BLaER1 treated with 17β-estradiol and CSF1 and Interleukin-3, amounts not matched to agents 10 nM and 100 nM (cell line): ENCODE data around the gene CIBAR2.

ENCODE experiments used
- H3K27ac ChIP-seq, 11 experiments: shearing (Covaris generic); formaldehyde crosslinking; 2 replicates each; pipeline ENCODE4 v1.8.1; 2022
- H3K27me3 ChIP-seq, 11 experiments: shearing (Covaris generic); formaldehyde crosslinking; 2 replicates each; pipeline ENCODE4 v1.8.1; 2022
- H3K36me3 ChIP-seq, 11 experiments: shearing (Covaris generic); formaldehyde crosslinking; 2 replicates each; pipeline ENCODE4 v1.8.1; 2022
- H3K4me1 ChIP-seq, 10 experiments: shearing (Covaris generic); formaldehyde crosslinking; 2 replicates each; pipeline ENCODE4 v1.8.1; 2022
- H3K4me2 ChIP-seq, 11 experiments: shearing (Covaris generic); formaldehyde crosslinking; 2 replicates each; pipeline ENCODE4 v1.8.1; 2022
- H3K4me3 ChIP-seq, 10 experiments: shearing (Covaris generic); formaldehyde crosslinking; 2 replicates each; pipeline ENCODE4 v1.8.1; 2022
- H3K9ac ChIP-seq, 11 experiments: shearing (Covaris generic); formaldehyde crosslinking; 2 replicates each; pipeline ENCODE4 v1.8.1; 2022
- H3K9me3 ChIP-seq, 11 experiments: shearing (Covaris generic); formaldehyde crosslinking; replicated peaks in 1 of 11; 2 replicates each; pipeline ENCODE4 v1.8.1; 2022
- H4K20me1 ChIP-seq, 11 experiments: shearing (Covaris generic); formaldehyde crosslinking; 2 replicates each; pipeline ENCODE4 v1.8.1; 2022
- Cebpa-rat ChIP-seq, 11 experiments: shearing (Covaris generic); IDR thresholded peaks; 2 replicates each; pipeline ENCODE4 v1.8.1; 2022

The CIBAR2 gene

DNA sequence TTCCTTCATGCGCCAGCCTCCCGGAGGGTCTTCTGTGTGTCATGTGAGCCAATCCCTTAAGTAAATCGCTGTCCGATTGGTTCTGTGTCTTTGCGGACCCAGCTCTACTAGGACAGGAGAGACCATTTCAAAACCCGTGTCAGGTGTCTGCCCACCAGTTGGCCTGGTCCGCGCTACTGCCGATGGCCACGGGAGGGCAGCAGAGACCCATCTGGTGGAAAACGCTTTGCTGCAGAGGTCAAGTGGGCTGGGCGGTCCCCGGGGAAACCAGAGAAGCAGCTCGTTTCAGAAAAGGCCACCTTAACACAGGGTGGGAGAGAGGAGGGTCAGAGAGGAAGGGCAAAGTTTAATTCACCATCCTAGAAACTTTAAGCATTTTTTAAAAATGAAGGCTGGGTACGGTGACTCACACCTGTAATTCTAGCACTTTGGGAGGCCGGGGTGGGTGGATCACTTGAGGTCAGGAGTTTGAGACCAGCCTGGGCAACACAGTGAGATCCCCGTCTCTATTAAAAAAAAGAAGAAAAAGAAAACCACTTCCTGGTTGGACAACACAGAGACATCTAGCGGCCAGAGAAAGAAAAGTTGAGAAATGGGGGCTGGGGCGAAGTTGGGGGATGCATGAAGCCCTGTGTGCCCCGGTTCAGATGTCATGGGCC is 2.8 kb upstream of the CIBAR2 start:
- Histone ChIP-seq H3K4me2 (peak overlapping the region; percentile 36 to 74 (median 52); a peak in 20 of 22 replicates), H3K4me3 (no peak overlapping the region), H3K27ac (peak overlapping the region; percentile 56 to 78 (median 65); a peak in 17 of 22 replicates), H3K9ac (peak overlapping the region in 9 of 11 experiments; percentile 12 to 64 (median 50); a peak in 9 of 22 replicates), H4K20me1 (no peaks in the 10 kb centered on the region), H3K4me1 (peaks cover 10 to 44% (median 34%) of the 10 kb centered on the region in 10 experiments), H3K9me3 (peaks cover 0 to 9% (median 0%) of the 10 kb centered on the region in 11 experiments; a peak in 3 of 22 replicates), H3K36me3 (no peaks in the 10 kb centered on the region), H3K27me3 (no peaks in the 10 kb centered on the region)
- TF ChIP-seq Cebpa-rat (IDR thresholded peaks at IDR 0.05): no peak

DNA sequence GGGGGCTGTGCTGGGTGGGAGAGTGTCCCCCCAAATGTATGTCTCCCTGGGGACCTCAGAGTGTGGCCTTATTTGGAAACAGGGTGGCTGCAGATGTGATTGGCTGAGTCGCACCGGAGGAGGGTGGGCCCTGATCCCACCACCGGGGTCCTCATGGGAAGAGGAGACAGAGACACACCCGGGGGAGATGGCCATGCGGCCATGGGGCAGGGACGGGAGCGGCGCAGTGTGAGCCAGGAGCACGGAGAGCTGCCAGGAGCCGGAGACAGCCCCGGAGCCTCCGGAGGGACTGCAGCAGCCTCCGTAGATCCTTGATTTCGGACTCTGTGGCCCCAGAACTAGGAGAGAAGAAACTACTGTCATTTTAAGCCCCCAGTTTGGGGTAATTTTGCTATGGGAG is 1.6 kb upstream of the CIBAR2 start:
- no peak overlapping the region for H3K27ac ChIP-seq
- peak overlapping the region in 3 of 11 experiments; percentile 27 to 38 (median 33); a peak in 2 of 22 replicates for H3K9ac ChIP-seq
- H3K27me3 ChIP-seq: no peaks in the 10 kb centered on the region
- H3K4me1 ChIP-seq: peaks cover 13 to 56% (median 45%) of the 10 kb centered on the region in 10 experiments
- H4K20me1 ChIP-seq: no peaks in the 10 kb centered on the region
- H3K36me3 ChIP-seq: no peaks in the 10 kb centered on the region
- peak overlapping the region in 9 of 11 experiments; percentile 15 to 81 (median 69); a peak in 14 of 22 replicates for H3K4me2 ChIP-seq
- no peak for TF ChIP-seq Cebpa-rat (IDR thresholded peaks at IDR 0.05)
- H3K4me3 ChIP-seq: no peak overlapping the region
- H3K9me3 ChIP-seq: peaks cover 0 to 9% (median 0%) of the 10 kb centered on the region in 11 experiments; a peak in 3 of 22 replicates

DNA sequence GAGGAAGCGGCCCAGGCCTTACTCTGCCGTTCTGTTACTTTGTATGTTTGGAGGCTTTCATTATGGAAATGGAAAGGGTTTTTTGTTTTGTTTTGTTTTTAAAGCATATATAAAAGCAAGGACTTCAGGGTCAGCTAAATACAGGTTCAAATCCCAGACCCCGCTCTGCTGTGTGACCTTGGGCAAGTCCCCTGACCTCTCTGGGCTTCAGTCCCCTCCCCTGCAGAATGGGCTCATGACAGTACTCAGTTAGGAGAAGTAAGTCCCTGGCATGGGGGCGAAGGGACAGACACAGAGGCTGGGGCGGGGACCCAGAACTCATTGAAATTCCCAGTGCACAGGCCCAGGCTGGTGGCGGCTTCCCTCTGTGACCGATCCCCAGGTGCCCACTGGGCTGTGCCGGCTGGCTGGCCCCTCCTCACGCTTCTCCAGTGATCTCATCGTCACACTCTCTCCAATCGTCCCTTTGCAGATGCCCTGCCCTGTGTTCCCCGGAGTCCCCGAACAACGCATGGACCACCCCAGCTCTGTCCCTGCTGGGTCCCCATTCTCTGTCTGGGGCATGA is 979 bp upstream of the CIBAR2 start:
- no peak overlapping the region for H3K27ac ChIP-seq
- H3K4me3 ChIP-seq: no peak overlapping the region
- TF ChIP-seq Cebpa-rat (IDR thresholded peaks at IDR 0.05): no peak
- no peaks in the 10 kb centered on the region for H4K20me1 ChIP-seq
- no peaks in the 10 kb centered on the region for H3K36me3 ChIP-seq
- peaks cover 0 to 5% (median 0%) of the 10 kb centered on the region in 11 experiments; a peak in 3 of 22 replicates for H3K9me3 ChIP-seq
- peak overlapping the region in 4 of 11 experiments; percentile 4 to 38 (median 30); a peak in 2 of 22 replicates for H3K9ac ChIP-seq
- H3K27me3 ChIP-seq: no peaks in the 10 kb centered on the region
- peak overlapping the region in 10 of 11 experiments; percentile 15 to 81 (median 70); a peak in 19 of 22 replicates for H3K4me2 ChIP-seq
- H3K4me1 ChIP-seq: peaks cover 13 to 60% (median 51%) of the 10 kb centered on the region in 10 experiments

DNA sequence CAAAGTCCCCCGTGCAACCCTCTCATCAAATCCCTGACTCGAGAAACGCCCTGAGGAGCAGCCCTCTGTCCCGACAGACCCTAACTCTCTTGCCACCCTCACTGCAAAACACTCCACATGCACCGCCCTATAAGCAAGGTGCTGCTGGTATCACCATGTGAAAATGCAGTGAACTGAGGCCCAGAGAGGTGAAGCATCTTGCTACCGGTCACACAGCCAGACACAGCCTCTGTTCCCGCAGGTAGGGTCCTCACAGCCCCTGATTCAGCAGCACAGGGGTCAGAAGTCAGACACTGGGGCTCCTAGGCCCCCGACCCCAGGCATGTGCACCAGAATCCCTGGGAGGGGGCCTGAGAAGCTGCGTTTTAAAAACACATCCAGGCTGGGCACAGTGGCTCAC is 1.1 kb downstream of the CIBAR2 start:
- Histone ChIP-seq H3K4me1 (peaks cover 13 to 77% (median 66%) of the 10 kb centered on the region in 10 experiments), H3K27me3 (no peaks in the 10 kb centered on the region), H3K9me3 (no peaks in the 10 kb centered on the region), H3K9ac (no peak overlapping the region; a peak in 1 of 22 replicates), H4K20me1 (no peaks in the 10 kb centered on the region), H3K36me3 (no peaks in the 10 kb centered on the region), H3K27ac (no peak overlapping the region), H3K4me3 (no peak overlapping the region), H3K4me2 (0 out of 22 replicates have a peak overlapping the region, but pooled peaks of 1 of the 11 experiments have one; percentile 79)
- TF ChIP-seq Cebpa-rat (IDR thresholded peaks at IDR 0.05): no peak

DNA sequence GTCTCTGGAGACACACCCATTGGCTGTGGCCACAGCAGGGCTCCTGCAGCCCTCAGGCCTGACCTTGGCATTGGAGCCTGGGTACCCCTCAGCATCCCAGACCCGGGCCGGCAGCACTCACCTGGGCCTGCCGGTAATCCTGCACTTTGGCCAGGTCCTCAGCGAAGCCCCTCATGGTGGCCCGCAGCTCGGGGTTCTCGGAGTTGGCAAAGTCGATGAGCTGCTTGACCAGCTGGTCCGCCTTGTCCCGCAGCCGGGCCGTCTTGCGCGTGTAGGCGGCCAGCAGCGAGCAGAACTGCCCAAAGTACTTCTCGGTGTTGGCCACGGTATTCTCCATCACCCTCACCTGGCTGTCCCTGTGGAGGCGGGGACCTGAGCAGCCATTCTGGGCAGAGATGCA is 2.2 kb downstream of the CIBAR2 start:
- Histone ChIP-seq H4K20me1 (no peaks in the 10 kb centered on the region), H3K9ac (no peak overlapping the region), H3K4me3 (no peak overlapping the region), H3K27me3 (no peaks in the 10 kb centered on the region), H3K27ac (no peak overlapping the region), H3K9me3 (no peaks in the 10 kb centered on the region), H3K4me2 (peak overlapping the region in 8 of 11 experiments; percentile 30 to 60 (median 40); a peak in 14 of 22 replicates), H3K36me3 (no peaks in the 10 kb centered on the region), H3K4me1 (peaks cover 17 to 83% (median 72%) of the 10 kb centered on the region in 10 experiments)
- TF ChIP-seq Cebpa-rat (IDR thresholded peaks at IDR 0.05): no peak

- Histone ChIP-seq H3K27me3 (no peaks in the 10 kb centered on the region), H3K4me1 (peaks cover 36 to 87% (median 78%) of the 10 kb centered on the region in 10 experiments), H3K9ac (no peak overlapping the region), H3K27ac (0 out of 22 replicates have a peak overlapping the region, but pooled peaks of 2 of the 11 experiments have one; percentile 34 to 47), H4K20me1 (no peaks in the 10 kb centered on the region), H3K9me3 (no peaks in the 10 kb centered on the region), H3K4me2 (peak overlapping the region in 4 of 11 experiments; percentile 13 to 91 (median 40); a peak in 1 of 22 replicates), H3K4me3 (no peak overlapping the region), H3K36me3 (no peaks in the 10 kb centered on the region)
- no peak for TF ChIP-seq Cebpa-rat (IDR thresholded peaks at IDR 0.05)
These were observed 4.7 kb downstream of the CIBAR2 start for GRCh38 chr16:85107532-85107931.

DNA sequence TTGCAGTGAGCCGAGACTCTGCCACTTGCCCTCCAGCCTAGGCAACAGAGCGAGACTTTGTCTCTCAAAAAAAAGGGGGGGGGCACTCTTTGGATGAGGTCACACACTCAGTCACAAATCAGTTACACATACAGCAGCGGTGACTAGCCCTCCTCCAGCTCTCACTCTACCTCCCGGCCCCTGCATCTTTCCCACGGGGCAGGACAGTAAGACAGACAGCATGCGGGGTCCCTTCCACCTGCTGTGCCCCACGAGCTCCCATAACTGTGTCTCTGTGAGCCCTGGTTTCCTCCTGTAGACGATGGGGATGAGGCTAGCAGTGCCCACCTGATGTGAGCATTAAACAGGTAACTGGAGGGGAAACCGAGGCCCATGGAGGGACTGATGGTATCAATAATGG is 5.2 kb downstream of the CIBAR2 start:
- H4K20me1 ChIP-seq: no peaks in the 10 kb centered on the region
- no peak for TF ChIP-seq Cebpa-rat (IDR thresholded peaks at IDR 0.05)
- H3K9me3 ChIP-seq: no peaks in the 10 kb centered on the region
- peaks cover 36 to 87% (median 78%) of the 10 kb centered on the region in 10 experiments for H3K4me1 ChIP-seq
- no peaks in the 10 kb centered on the region for H3K27me3 ChIP-seq
- H3K36me3 ChIP-seq: no peaks in the 10 kb centered on the region
- peak overlapping the region in 5 of 11 experiments; percentile 13 to 91 (median 24); a peak in 5 of 22 replicates for H3K4me2 ChIP-seq
- no peak overlapping the region for H3K27ac ChIP-seq
- no peak overlapping the region for H3K9ac ChIP-seq
- no peak overlapping the region for H3K4me3 ChIP-seq

DNA sequence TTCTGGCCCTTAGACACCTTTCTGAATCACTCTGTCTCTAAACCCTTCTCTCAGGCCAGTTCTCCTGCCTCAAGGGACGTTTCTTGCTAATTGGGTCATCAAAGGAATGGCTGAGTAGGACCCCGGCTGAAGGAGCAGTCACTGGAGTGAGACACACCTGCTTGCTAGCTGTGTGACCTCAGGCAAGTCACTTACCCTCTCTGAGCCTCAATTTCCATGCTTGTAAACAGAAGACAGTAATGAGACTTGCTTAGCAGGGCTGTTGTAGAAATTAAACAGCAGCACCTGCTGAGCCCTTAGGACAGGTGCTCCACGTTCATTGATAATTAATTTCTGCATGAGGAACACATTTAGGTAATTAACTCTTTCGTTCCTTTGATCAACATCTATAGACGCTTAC is 6.8 kb downstream of the CIBAR2 start:
- Histone ChIP-seq H3K4me1 (peaks cover 37 to 94% (median 82%) of the 10 kb centered on the region in 10 experiments), H3K9ac (peak overlapping the region in 5 of 11 experiments; percentile 30 to 60 (median 47); a peak in 9 of 22 replicates), H3K4me3 (no peak overlapping the region), H3K36me3 (no peaks in the 10 kb centered on the region), H3K27me3 (no peaks in the 10 kb centered on the region), H4K20me1 (no peaks in the 10 kb centered on the region), H3K4me2 (peak overlapping the region; percentile 66 to 91 (median 83)), H3K27ac (peak overlapping the region in 9 of 11 experiments; percentile 50 to 70 (median 61); a peak in 15 of 22 replicates), H3K9me3 (no peaks in the 10 kb centered on the region)
- no peak for TF ChIP-seq Cebpa-rat (IDR thresholded peaks at IDR 0.05)

GRCh38 chr16:85104821-85105391 is 7.4 kb downstream of the CIBAR2 start:
- Histone ChIP-seq H3K9me3 (no peaks in the 10 kb centered on the region), H3K36me3 (no peaks in the 10 kb centered on the region), H3K4me3 (no peak overlapping the region), H4K20me1 (no peaks in the 10 kb centered on the region), H3K4me1 (peaks cover 37 to 89% (median 77%) of the 10 kb centered on the region in 10 experiments), H3K27ac (peak overlapping the region in 9 of 11 experiments; percentile 50 to 70 (median 61); a peak in 18 of 22 replicates), H3K27me3 (no peaks in the 10 kb centered on the region), H3K4me2 (peak overlapping the region; percentile 66 to 91 (median 83)), H3K9ac (peak overlapping the region in 9 of 11 experiments; percentile 15 to 60 (median 41); a peak in 14 of 22 replicates)
- TF ChIP-seq Cebpa-rat (IDR thresholded peaks at IDR 0.05): no peak
